ENCODE measurements around the gene SPINT1. TPM values are rescaled to one million over a fixed set of nuclear protein-coding genes. Genes with fewer than 3 reads are reported as not detected.

SPINT1 gene
- total RNA-seq, 1 donor from 2014 or later: not detected

Other genes with a start within 250 kb of the SPINT1 start
- 0.99 and 3.0 TPM in 2 replicates for gene KNL1, start 249.8 kb upstream of the SPINT1 start, total RNA-seq
- gene RAD51, start 148.9 kb upstream of the SPINT1 start, total RNA-seq: 0.94 and 2.3 TPM in 2 replicates
- 22.2 and 25.5 TPM in 2 replicates for gene RMDN3, start 88.8 kb upstream of the SPINT1 start, total RNA-seq
- 5.5 and 8.0 TPM in 2 replicates for gene GCHFR, start 80.0 kb upstream of the SPINT1 start, total RNA-seq
- gene C15orf62, start 74.1 kb upstream of the SPINT1 start, total RNA-seq: not detected in 2 replicates
- 24.3 and 24.4 TPM in 2 replicates for gene ZFYVE19, start 37.0 kb upstream of the SPINT1 start, total RNA-seq
- gene DNAJC17, start 36.6 kb upstream of the SPINT1 start, total RNA-seq: 17.9 and 51.4 TPM in 2 replicates
- not detected in 2 replicates for gene PPP1R14D, start 15.3 kb upstream of the SPINT1 start, total RNA-seq
- gene RHOV, start 30.2 kb downstream of the SPINT1 start, total RNA-seq: 0.10 TPM in 1 of 2 replicates, not detected in the other
- 34.4 and 43.3 TPM in 2 replicates for gene VPS18, start 50.4 kb downstream of the SPINT1 start, total RNA-seq
- gene DLL4, start 85.3 kb downstream of the SPINT1 start, total RNA-seq: 0.13 TPM in 1 of 2 replicates, not detected in the other
- gene CHAC1, start 109.4 kb downstream of the SPINT1 start, total RNA-seq: 5.5 and 10.4 TPM in 2 replicates

All from myocyte (in vitro differentiated cells).